ENCODE measurements around the gene PTRHD1.
A peak's percentile ranks its signal among the peaks of the same experiment; 100 is the strongest.

PTRHD1 gene

GRCh38 chr2:24766609-24767008 lies 26.6 kb downstream of the PTRHD1 start:
- H3K9me3 ChIP-seq (ENCODE audit: control insufficient read depth, low read depth, low read length) = no peaks in the 10 kb centered on the region
- H3K4me3 ChIP-seq (ENCODE audit: low read length) = no peak overlapping the region
- no peak overlapping the region for H3K27ac ChIP-seq (ENCODE audit: low read length)
- no peak overlapping the region for H3K9ac ChIP-seq (ENCODE audit: low read length)
- H3K36me3 ChIP-seq (ENCODE audit: control insufficient read depth, low read depth, low read length) = peaks cover 5% of the 10 kb centered on the region
- H3K27me3 ChIP-seq (ENCODE audit: control insufficient read depth, insufficient read depth, low read length) = no peaks in the 10 kb centered on the region
- no peaks in the 10 kb centered on the region for H3K4me1 ChIP-seq (ENCODE audit: control insufficient read depth, low read depth, low read length)

GRCh38 chr2:24763843-24764242 lies 29.3 kb downstream of the PTRHD1 start:
- Histone ChIP-seq H3K4me3 (ENCODE audit: low read length) (no peak overlapping the region), H3K9ac (ENCODE audit: low read length) (no peak overlapping the region), H3K27me3 (ENCODE audit: control insufficient read depth, insufficient read depth, low read length) (no peaks in the 10 kb centered on the region), H3K27ac (ENCODE audit: low read length) (no peak overlapping the region), H3K36me3 (ENCODE audit: control insufficient read depth, low read depth, low read length) (peaks cover 3% of the 10 kb centered on the region), H3K4me1 (ENCODE audit: control insufficient read depth, low read depth, low read length) (no peaks in the 10 kb centered on the region), H3K9me3 (ENCODE audit: control insufficient read depth, low read depth, low read length) (no peaks in the 10 kb centered on the region)

- Histone ChIP-seq H3K9me3 (ENCODE audit: control insufficient read depth, low read depth, low read length) (no peaks in the 10 kb centered on the region), H3K27ac (ENCODE audit: low read length) (no peak overlapping the region), H3K36me3 (ENCODE audit: control insufficient read depth, low read depth, low read length) (peaks cover 3% of the 10 kb centered on the region), H3K4me3 (ENCODE audit: low read length) (no peak overlapping the region), H3K27me3 (ENCODE audit: control insufficient read depth, insufficient read depth, low read length) (no peaks in the 10 kb centered on the region), H3K4me1 (ENCODE audit: control insufficient read depth, low read depth, low read length) (no peaks in the 10 kb centered on the region), H3K9ac (ENCODE audit: low read length) (no peak overlapping the region)
These were observed 30.7 kb downstream of the PTRHD1 start for GRCh38 chr2:24762518-24762917.

- Histone ChIP-seq H3K9me3 (ENCODE audit: control insufficient read depth, low read depth, low read length) (no peaks in the 10 kb centered on the region), H3K4me1 (ENCODE audit: control insufficient read depth, low read depth, low read length) (no peaks in the 10 kb centered on the region), H3K27me3 (ENCODE audit: control insufficient read depth, insufficient read depth, low read length) (no peaks in the 10 kb centered on the region), H3K9ac (ENCODE audit: low read length) (no peak overlapping the region), H3K36me3 (ENCODE audit: control insufficient read depth, low read depth, low read length) (peaks cover 3% of the 10 kb centered on the region), H3K4me3 (ENCODE audit: low read length) (no peak overlapping the region), H3K27ac (ENCODE audit: low read length) (no peak overlapping the region)
These were observed 31.3 kb downstream of the PTRHD1 start for GRCh38 chr2:24761866-24762265.

- no peaks in the 10 kb centered on the region for H3K9me3 ChIP-seq (ENCODE audit: control insufficient read depth, low read depth, low read length)
- H3K27me3 ChIP-seq (ENCODE audit: control insufficient read depth, insufficient read depth, low read length) = no peaks in the 10 kb centered on the region
- H3K4me1 ChIP-seq (ENCODE audit: control insufficient read depth, low read depth, low read length) = peaks cover 11% of the 10 kb centered on the region
- no peak overlapping the region for H3K27ac ChIP-seq (ENCODE audit: low read length)
- H3K36me3 ChIP-seq (ENCODE audit: control insufficient read depth, low read depth, low read length) = no peaks in the 10 kb centered on the region
- H3K9ac ChIP-seq (ENCODE audit: low read length) = no peak overlapping the region
- no peak overlapping the region for H3K4me3 ChIP-seq (ENCODE audit: low read length)
These were observed 36.4 kb downstream of the PTRHD1 start for GRCh38 chr2:24756789-24757188.

GRCh38 chr2:24754985-24755705 lies 38.0 kb downstream of the PTRHD1 start:
- Histone ChIP-seq H3K36me3 (ENCODE audit: control insufficient read depth, low read depth, low read length) (no peaks in the 10 kb centered on the region), H3K9ac (ENCODE audit: low read length) (no peak overlapping the region), H3K9me3 (ENCODE audit: control insufficient read depth, low read depth, low read length) (no peaks in the 10 kb centered on the region), H3K27me3 (ENCODE audit: control insufficient read depth, insufficient read depth, low read length) (no peaks in the 10 kb centered on the region), H3K4me1 (ENCODE audit: control insufficient read depth, low read depth, low read length) (peaks cover 11% of the 10 kb centered on the region), H3K4me3 (ENCODE audit: low read length) (no peak overlapping the region), H3K27ac (ENCODE audit: low read length) (peak overlapping the region; percentile 14)

GRCh38 chr2:24749069-24749691 lies 44.0 kb downstream of the PTRHD1 start:
- H3K27me3 ChIP-seq (ENCODE audit: control insufficient read depth, insufficient read depth, low read length) = no peaks in the 10 kb centered on the region
- H3K9me3 ChIP-seq (ENCODE audit: control insufficient read depth, low read depth, low read length) = no peaks in the 10 kb centered on the region
- no peaks in the 10 kb centered on the region for H3K4me1 ChIP-seq (ENCODE audit: control insufficient read depth, low read depth, low read length)
- H3K36me3 ChIP-seq (ENCODE audit: control insufficient read depth, low read depth, low read length) = no peaks in the 10 kb centered on the region
- H3K4me3 ChIP-seq (ENCODE audit: low read length) = no peak overlapping the region
- no peak overlapping the region for H3K27ac ChIP-seq (ENCODE audit: low read length)
- no peak overlapping the region for H3K9ac ChIP-seq (ENCODE audit: low read length)

- H3K9me3 ChIP-seq (ENCODE audit: control insufficient read depth, low read depth, low read length) = no peaks in the 10 kb centered on the region
- no peaks in the 10 kb centered on the region for H3K27me3 ChIP-seq (ENCODE audit: control insufficient read depth, insufficient read depth, low read length)
- no peaks in the 10 kb centered on the region for H3K4me1 ChIP-seq (ENCODE audit: control insufficient read depth, low read depth, low read length)
- H3K9ac ChIP-seq (ENCODE audit: low read length) = no peak overlapping the region
- H3K36me3 ChIP-seq (ENCODE audit: control insufficient read depth, low read depth, low read length) = no peaks in the 10 kb centered on the region
- H3K4me3 ChIP-seq (ENCODE audit: low read length) = no peak overlapping the region
- no peak overlapping the region for H3K27ac ChIP-seq (ENCODE audit: low read length)
These were observed 45.9 kb downstream of the PTRHD1 start for GRCh38 chr2:24747299-24747698.

- H3K4me1 ChIP-seq (ENCODE audit: control insufficient read depth, low read depth, low read length) = no peaks in the 10 kb centered on the region
- no peak overlapping the region for H3K9ac ChIP-seq (ENCODE audit: low read length)
- no peaks in the 10 kb centered on the region for H3K9me3 ChIP-seq (ENCODE audit: control insufficient read depth, low read depth, low read length)
- no peaks in the 10 kb centered on the region for H3K27me3 ChIP-seq (ENCODE audit: control insufficient read depth, insufficient read depth, low read length)
- no peak overlapping the region for H3K27ac ChIP-seq (ENCODE audit: low read length)
- no peak overlapping the region for H3K4me3 ChIP-seq (ENCODE audit: low read length)
- H3K36me3 ChIP-seq (ENCODE audit: control insufficient read depth, low read depth, low read length) = no peaks in the 10 kb centered on the region
These were observed 47.4 kb downstream of the PTRHD1 start for GRCh38 chr2:24745825-24746224.

- Histone ChIP-seq H3K9me3 (ENCODE audit: control insufficient read depth, low read depth, low read length) (no peaks in the 10 kb centered on the region), H3K27me3 (ENCODE audit: control insufficient read depth, insufficient read depth, low read length) (no peaks in the 10 kb centered on the region), H3K9ac (ENCODE audit: low read length) (no peak overlapping the region), H3K36me3 (ENCODE audit: control insufficient read depth, low read depth, low read length) (no peaks in the 10 kb centered on the region), H3K27ac (ENCODE audit: low read length) (no peak overlapping the region), H3K4me3 (ENCODE audit: low read length) (no peak overlapping the region), H3K4me1 (ENCODE audit: control insufficient read depth, low read depth, low read length) (no peaks in the 10 kb centered on the region)
These were observed 48.8 kb downstream of the PTRHD1 start for GRCh38 chr2:24744356-24744755.

- H3K9ac ChIP-seq (ENCODE audit: low read length) = no peak overlapping the region
- no peak overlapping the region for H3K27ac ChIP-seq (ENCODE audit: low read length)
- no peaks in the 10 kb centered on the region for H3K27me3 ChIP-seq (ENCODE audit: control insufficient read depth, insufficient read depth, low read length)
- H3K4me3 ChIP-seq (ENCODE audit: low read length) = no peak overlapping the region
- H3K9me3 ChIP-seq (ENCODE audit: control insufficient read depth, low read depth, low read length) = no peaks in the 10 kb centered on the region
- no peaks in the 10 kb centered on the region for H3K4me1 ChIP-seq (ENCODE audit: control insufficient read depth, low read depth, low read length)
- no peaks in the 10 kb centered on the region for H3K36me3 ChIP-seq (ENCODE audit: control insufficient read depth, low read depth, low read length)
These were observed 49.3 kb downstream of the PTRHD1 start for GRCh38 chr2:24743924-24744323.

GRCh38 chr2:24742730-24743129 lies 50.5 kb downstream of the PTRHD1 start:
- no peak overlapping the region for H3K4me3 ChIP-seq (ENCODE audit: low read length)
- H3K9ac ChIP-seq (ENCODE audit: low read length) = no peak overlapping the region
- no peaks in the 10 kb centered on the region for H3K36me3 ChIP-seq (ENCODE audit: control insufficient read depth, low read depth, low read length)
- H3K27me3 ChIP-seq (ENCODE audit: control insufficient read depth, insufficient read depth, low read length) = no peaks in the 10 kb centered on the region
- H3K4me1 ChIP-seq (ENCODE audit: control insufficient read depth, low read depth, low read length) = no peaks in the 10 kb centered on the region
- no peaks in the 10 kb centered on the region for H3K9me3 ChIP-seq (ENCODE audit: control insufficient read depth, low read depth, low read length)
- no peak overlapping the region for H3K27ac ChIP-seq (ENCODE audit: low read length)
